Psoas muscle (tissue), 8 donors: ENCODE measurements around the gene TMEM169. TPM values are rescaled to one million over a fixed set of nuclear protein-coding genes. Genes with fewer than 3 reads are reported as not detected.

ENCODE experiments used
- ATAC-seq, 4 donors: fragments of 200-7000 bp; cut with Tn5 transposase; one replicate each; pipeline ENCODE4 v1.9.1; 2020; ENCODE audit warnings: moderate library complexity in 3 of 4, mild to moderate bottlenecking in 2 of 4
- DNase-seq, 2 donors: peaks; one replicate each; pipeline ENCODE4 v3.0.0-alpha.2; 2020
- H3K27ac ChIP-seq: fragments of 200-600 bp; one replicate; pipeline ENCODE4 v1.8.0; 2022
- H3K27me3 ChIP-seq, 3 donors: fragments of 200-600 bp in 1 of 3; one replicate each; pipeline versions ENCODE4 v1.6.1 to v1.8.0; 2013 to 2022; ENCODE audit warnings: low read length in 2 of 3, mild to moderate bottlenecking in 2 of 3, moderate library complexity in 1 of 3; ENCODE audit not compliant: insufficient read depth in 3 of 3
- H3K36me3 ChIP-seq, 2 donors: fragments of 200-600 bp in 1 of 2; one replicate each; pipeline versions ENCODE4 v1.6.1 to v1.8.0; 2013 to 2022; ENCODE audit warnings: low read depth in 1 of 2, mild to moderate bottlenecking in 1 of 2, moderate library complexity in 1 of 2; ENCODE audit not compliant: insufficient read depth in 1 of 2
- H3K4me1 ChIP-seq: fragments of 200-600 bp; one replicate; pipeline ENCODE4 v1.8.0; 2022
- H3K4me3 ChIP-seq: fragments of 200-600 bp; one replicate; pipeline ENCODE4 v1.8.0; 2022; ENCODE audit warnings: mild to moderate bottlenecking
- H3K9me3 ChIP-seq: fragments of 200-600 bp; one replicate; pipeline ENCODE4 v1.8.0; 2022
- WGBS, 3 donors: extraction: QIAGEN DNeasy Blood & Tissue Kit; methylation state at CpG; one replicate each; pipeline versions ENCODE4 v1.1.6 to v1.1.7; 2013; 5-methylcytosine and 5-hydroxymethylcytosine counted together
- intact Hi-C, 2 donors: fragments of 100-400 bp; cut with DNase I; formaldehyde crosslinking; loops; one replicate each; pipeline versions ENCODE4 v1.11.0 to v1.14.2; 2022
- long read RNA-seq, 2 donors: library from polyadenylated mRNA; unstranded; transcript quantifications; one replicate each; pipeline ENCODE4 v2.0.0, GENCODE V29; 2021
- polyA plus RNA-seq, 3 donors: library from polyadenylated mRNA; stranded (reverse); fragments of 200-250 nt; gene quantifications; one replicate each; pipeline ENCODE4 v1.2.3, GENCODE V29; 2013
- total RNA-seq, 4 donors: library from RNA; stranded (reverse); fragmentation: NEBNext Ultra II Directional in 2 of 4; extraction: Animal tissue kit (Norgen Biotek cat#: 25700) in 2 of 4; gene quantifications; one replicate each; pipeline versions ENCODE4 v1.2.1 to v1.2.4, GENCODE V29; 2021 to 2023
- TF ChIP-seq, protein P1 (sequence below): fragments of 200-600 bp; IDR thresholded peaks from one replicate; pipeline ENCODE4 v1.8.0; 2022; ENCODE audit warnings: antibody characterized with exemption
- donor health status: healthy with polysubstance abuse.
- donor health status: DM: no; HTN: no; CAD: no; lungs with moderate emphysema.
- donor health status: Bipolar disorder and iron deficiency.
- donor health status: healthy.
- donor health status: DM: yes; HTN: yes; CAD: no.
- donor health status: DM: no; HTN: no; CAD: no.
- donor health status: DM: no; HTN: no; CAD: no.
- donor health status: DM: yes; HTN: yes; CAD: no.

TMEM169 gene, protein sequence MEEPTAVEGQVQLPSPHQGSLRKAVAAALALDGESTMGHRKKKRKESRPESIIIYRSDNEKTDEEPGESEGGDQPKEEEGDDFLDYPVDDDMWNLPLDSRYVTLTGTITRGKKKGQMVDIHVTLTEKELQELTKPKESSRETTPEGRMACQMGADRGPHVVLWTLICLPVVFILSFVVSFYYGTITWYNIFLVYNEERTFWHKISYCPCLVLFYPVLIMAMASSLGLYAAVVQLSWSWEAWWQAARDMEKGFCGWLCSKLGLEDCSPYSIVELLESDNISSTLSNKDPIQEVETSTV
- total RNA-seq: under 1 TPM in 2 of 4 donors, not detected in 2; 0.07 to 0.41 TPM
- under 1 TPM; 0.07 to 0.08 (median 0.08) TPM for polyA plus RNA-seq
- long read RNA-seq, donor 1: 0 reads
- long read RNA-seq, donor 2: 0 reads

- TF ChIP-seq, protein P1, sequence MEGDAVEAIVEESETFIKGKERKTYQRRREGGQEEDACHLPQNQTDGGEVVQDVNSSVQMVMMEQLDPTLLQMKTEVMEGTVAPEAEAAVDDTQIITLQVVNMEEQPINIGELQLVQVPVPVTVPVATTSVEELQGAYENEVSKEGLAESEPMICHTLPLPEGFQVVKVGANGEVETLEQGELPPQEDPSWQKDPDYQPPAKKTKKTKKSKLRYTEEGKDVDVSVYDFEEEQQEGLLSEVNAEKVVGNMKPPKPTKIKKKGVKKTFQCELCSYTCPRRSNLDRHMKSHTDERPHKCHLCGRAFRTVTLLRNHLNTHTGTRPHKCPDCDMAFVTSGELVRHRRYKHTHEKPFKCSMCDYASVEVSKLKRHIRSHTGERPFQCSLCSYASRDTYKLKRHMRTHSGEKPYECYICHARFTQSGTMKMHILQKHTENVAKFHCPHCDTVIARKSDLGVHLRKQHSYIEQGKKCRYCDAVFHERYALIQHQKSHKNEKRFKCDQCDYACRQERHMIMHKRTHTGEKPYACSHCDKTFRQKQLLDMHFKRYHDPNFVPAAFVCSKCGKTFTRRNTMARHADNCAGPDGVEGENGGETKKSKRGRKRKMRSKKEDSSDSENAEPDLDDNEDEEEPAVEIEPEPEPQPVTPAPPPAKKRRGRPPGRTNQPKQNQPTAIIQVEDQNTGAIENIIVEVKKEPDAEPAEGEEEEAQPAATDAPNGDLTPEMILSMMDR: no peak
- peak within 1 kb of the TSS; percentile 76 for H3K4me3 ChIP-seq
- ATAC-seq (peak; percentile 96 to 99 (median 97)), DNase-seq (peak; percentile 79 to 88)
- intact Hi-C loops: no loop called here
- no peaks in the 10 kb centered on the region for H3K9me3 ChIP-seq
- no peaks in the 10 kb centered on the region for H3K27me3 ChIP-seq
- no peaks in the 10 kb centered on the region for H3K36me3 ChIP-seq
- no peaks in the 10 kb centered on the region for H3K4me1 ChIP-seq
- 0 to 2% (median 1%) methylated on average over 37 to 44 of the region's 44 CpGs for WGBS, 3 donors
- no peak within 1 kb of the TSS for H3K27ac ChIP-seq
Observed at GRCh38 chr2:216081487-216082116, at the start of gene TMEM169, which contains the start of gene PECR. Gene TMEM169 (plus strand): TSS chr2:216081919. CDS start chr2:216095964, 14,045 bp downstream. Gene PECR (minus strand): TSS chr2:216081809. CDS start chr2:216081741, 68 bp downstream.

DNA sequence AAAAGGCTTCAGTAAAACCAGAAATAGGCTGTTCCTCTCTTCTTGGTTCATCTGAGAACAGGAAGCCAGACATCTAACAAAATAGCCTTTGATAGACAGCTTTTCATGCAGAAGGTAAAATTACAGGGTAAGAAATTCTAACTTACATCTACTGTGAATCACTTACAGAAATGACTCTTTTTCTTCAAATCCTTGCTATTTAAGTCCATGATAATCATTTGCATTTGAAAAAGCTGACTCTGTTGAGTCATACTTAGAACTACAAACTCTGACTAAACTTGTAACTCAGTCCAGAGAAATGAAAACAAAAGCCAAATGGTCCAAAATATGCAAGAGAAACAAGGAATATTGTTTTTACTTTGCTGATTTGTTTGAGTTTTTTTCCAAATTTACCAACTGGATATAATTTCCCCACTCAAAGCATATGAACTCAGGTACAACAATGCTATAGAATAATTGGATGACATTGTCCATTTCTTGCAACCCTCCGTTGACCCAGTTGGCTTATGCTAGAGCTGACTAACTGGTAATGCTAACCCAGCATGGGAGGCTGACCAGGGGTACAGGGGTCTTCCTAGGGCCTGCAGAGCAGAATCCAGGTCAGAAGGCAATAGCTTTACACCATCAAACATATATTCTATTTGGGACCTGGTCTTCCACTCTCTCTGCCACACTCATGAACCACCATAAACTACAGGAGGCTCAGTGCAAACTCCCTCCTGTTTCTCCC is 49.6 kb upstream of the TMEM169 start:
- 94 to 100% (median 95%) methylated on average over 1 of the region's 1 CpG for WGBS, 3 donors

DNA sequence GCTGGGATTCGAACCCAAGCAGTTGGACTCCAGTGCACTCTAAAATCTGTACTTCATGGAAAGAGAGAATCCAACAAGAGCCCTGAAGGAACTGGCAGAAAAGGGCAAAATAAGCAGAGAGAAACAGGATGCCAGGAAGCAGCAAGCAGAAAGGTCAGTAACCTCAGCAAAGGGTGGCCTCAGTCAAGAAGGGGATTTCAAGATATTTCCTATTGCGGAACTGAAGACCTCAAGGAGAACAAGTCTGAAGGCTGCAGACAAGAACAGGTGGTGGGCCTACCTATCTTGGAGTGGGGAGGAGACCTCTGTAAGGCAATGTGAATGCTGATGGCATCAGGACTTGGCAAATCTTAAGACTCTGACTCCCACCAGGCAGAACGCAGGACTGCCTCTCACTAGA is 48.3 kb upstream of the TMEM169 start:
- H3K9me3 ChIP-seq: no peaks in the 10 kb centered on the region
- DNase-seq (no peak), ATAC-seq (no peak)
- intact Hi-C loops: loop anchor here in 1 of 2 donors (10.0 kb wide), 1 partner anchor 631 kb away; no protein-coding TSS in a partner anchor
- H3K27ac ChIP-seq: no peak overlapping the region
- no peaks in the 10 kb centered on the region for H3K4me1 ChIP-seq
- H3K4me3 ChIP-seq: no peak overlapping the region
- WGBS, 3 donors: 96 to 99% (median 97%) methylated on average over 3 of the region's 3 CpGs
- H3K27me3 ChIP-seq: no peaks in the 10 kb centered on the region
- peaks cover 5 to 13% of the 10 kb centered on the region in 2 donors for H3K36me3 ChIP-seq
- TF ChIP-seq, protein P1: no peak

More for the DNA sequence above, 49.6 kb upstream of the TMEM169 start:
- DNase-seq: no peak
- intact Hi-C loops: loop anchor here in 1 of 2 donors (10.0 kb wide), 1 partner anchor 633 kb away; no protein-coding TSS in a partner anchor
- H3K4me1 ChIP-seq: no peaks in the 10 kb centered on the region
- TF ChIP-seq, protein P1: no peak
- H3K27me3 ChIP-seq: no peaks in the 10 kb centered on the region
- H3K36me3 ChIP-seq: peaks cover 2 to 6% of the 10 kb centered on the region in 2 donors
- no peaks in the 10 kb centered on the region for H3K9me3 ChIP-seq
- H3K27ac ChIP-seq: no peak overlapping the region
- ATAC-seq: no peak
- no peak overlapping the region for H3K4me3 ChIP-seq

DNA sequence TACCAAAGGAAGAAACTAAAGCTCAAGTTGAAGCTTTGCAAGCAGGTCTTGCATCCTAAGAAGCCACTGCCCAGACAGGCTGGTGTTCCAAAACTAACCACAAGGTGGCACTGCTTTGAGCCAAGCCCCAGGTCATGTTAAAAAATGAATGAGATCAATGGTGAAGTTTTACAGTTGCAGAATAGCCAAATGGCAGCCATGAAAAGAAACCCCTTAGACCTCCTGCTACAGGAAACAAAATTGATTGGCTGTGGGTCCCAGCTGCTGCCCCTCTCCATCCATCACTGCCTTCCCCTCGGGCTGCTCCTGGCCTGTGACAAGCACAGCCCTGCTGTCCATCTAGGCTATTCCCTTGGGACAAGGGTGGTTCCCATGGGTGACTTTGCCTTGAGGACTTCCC is 47.7 kb upstream of the TMEM169 start:
- intact Hi-C loops: loop anchor here in 1 of 2 donors (10.0 kb wide), 1 partner anchor 631 kb away; no protein-coding TSS in a partner anchor
- no peaks in the 10 kb centered on the region for H3K4me1 ChIP-seq
- H3K27ac ChIP-seq: no peak overlapping the region
- WGBS, 3 donors: 33 to 60% (median 57%) methylated on average over 1 of the region's 1 CpG
- no peak overlapping the region for H3K4me3 ChIP-seq
- peak; percentile 51 to 62 for DNase-seq
- H3K9me3 ChIP-seq: no peaks in the 10 kb centered on the region
- TF ChIP-seq, protein P1: peak; percentile 76
- peaks cover 5 to 13% of the 10 kb centered on the region in 2 donors for H3K36me3 ChIP-seq
- peak in 3 of 4 donors; percentile 49 to 70 (median 53) for ATAC-seq
- H3K27me3 ChIP-seq: no peaks in the 10 kb centered on the region
